GM23338 (cell line): ENCODE data around the gene RELCH. TPM values are rescaled to one million over a fixed set of nuclear protein-coding genes. Genes with fewer than 3 reads are reported as not detected.

ENCODE experiments used
- ATAC-seq: fragments of 200-7000 bp; cut with Tn5 transposase; 3 replicates; pipeline ENCODE4 v1.9.1; 2020
- DNase-seq: peaks from one replicate; pipeline ENCODE4 v3.0.0-alpha.2; 2015; ENCODE audit warnings: low spot score
- H2AFZ ChIP-seq: fragments of 200-600 bp; sonication (generic); 2 replicates; pipeline ENCODE4 v1.8.0; 2016; ENCODE audit warnings: antibody characterized with exemption, mild to moderate bottlenecking, moderate library complexity
- H3F3A ChIP-seq: fragments of 200-600 bp; sonication (generic); replicated peaks from 2 replicates; pipeline ENCODE4 v1.8.0; 2017; ENCODE audit warnings: antibody characterized with exemption, mixed run types, low read depth
- H3K27ac ChIP-seq: fragments of 200-600 bp; sonication (generic); 2 replicates; pipeline ENCODE4 v1.6.1; 2016; ENCODE audit warnings: low read depth
- H3K27me3 ChIP-seq: fragments of 200-600 bp; sonication (generic); 2 replicates; pipeline ENCODE4 v1.8.0; 2016; ENCODE audit warnings: mild to moderate bottlenecking, mixed run types, moderate library complexity; ENCODE audit not compliant: insufficient read depth
- H3K36me3 ChIP-seq: fragments of 200-600 bp; sonication (generic); 2 replicates; pipeline ENCODE4 v1.8.0; 2016; ENCODE audit warnings: mild to moderate bottlenecking; ENCODE audit not compliant: insufficient read depth
- H3K4me1 ChIP-seq: fragments of 200-600 bp; sonication (generic); 2 replicates; pipeline ENCODE4 v1.8.0; 2016; ENCODE audit warnings: mild to moderate bottlenecking, moderate library complexity; ENCODE audit not compliant: insufficient read depth
- H3K4me2 ChIP-seq: fragments of 200-600 bp; sonication (generic); 2 replicates; pipeline ENCODE4 v1.7.1; 2017; ENCODE audit warnings: mixed run types
- H3K4me3 ChIP-seq: fragments of 200-600 bp; sonication (generic); 2 replicates; pipeline ENCODE4 v1.6.1; 2016; ENCODE audit warnings: mixed run types
- H3K79me2 ChIP-seq: fragments of 200-600 bp; sonication (generic); replicated peaks from 2 replicates; pipeline ENCODE4 v1.8.0; 2017; ENCODE audit warnings: mild to moderate bottlenecking; ENCODE audit not compliant: insufficient read depth
- H3K9me2 ChIP-seq: fragments of 200-600 bp; sonication (generic); 2 replicates; pipeline ENCODE4 v1.8.0; 2017; ENCODE audit not compliant: insufficient read depth
- H4K20me1 ChIP-seq: fragments of 200-600 bp; sonication (generic); replicated peaks from 2 replicates; pipeline ENCODE4 v1.8.0; 2017; ENCODE audit warnings: mild to moderate bottlenecking; ENCODE audit not compliant: insufficient read depth
- H3K27ac Mint-ChIP-seq: 2 replicates; pipeline ENCODE4 v1.8.0; 2020; ENCODE audit warnings: inconsistent platforms, mild to moderate bottlenecking, moderate library complexity, mixed read lengths
- H3K27me3 Mint-ChIP-seq: 3 replicates; pipeline ENCODE4 v1.8.0; 2022; ENCODE audit warnings: low read depth, mild to moderate bottlenecking, moderate library complexity, mixed read lengths, inconsistent platforms; ENCODE audit not compliant: insufficient read depth, poor library complexity
- H3K36me3 Mint-ChIP-seq: 3 replicates; pipeline ENCODE4 v1.8.0; 2021; ENCODE audit warnings: low read depth, mild to moderate bottlenecking, inconsistent platforms, moderate library complexity, mixed read lengths
- H3K4me1 Mint-ChIP-seq: 3 replicates; pipeline ENCODE4 v1.8.0; 2020; ENCODE audit warnings: mild to moderate bottlenecking, inconsistent platforms, mixed read lengths
- H3K4me3 Mint-ChIP-seq: 3 replicates; pipeline ENCODE4 v1.8.0; 2021; ENCODE audit warnings: moderate library complexity, mild to moderate bottlenecking, inconsistent platforms, mixed read lengths
- H3K9me3 Mint-ChIP-seq: 3 replicates; pipeline ENCODE4 v1.8.0; 2020; ENCODE audit warnings: moderate library complexity, mild to moderate bottlenecking, inconsistent platforms, mixed read lengths
- CREB1 ChIP-seq: fragments of 250-450 bp; sonication (Bioruptor Pico); IDR thresholded peaks from 2 replicates; pipeline ENCODE4 v1.5.0; 2020; ENCODE audit warnings: low read depth, mild to moderate bottlenecking, moderate library complexity
- EZH2 ChIP-seq: fragments of 200-600 bp; sonication (generic); IDR thresholded peaks from one replicate; pipeline ENCODE4 v1.8.0; 2017; ENCODE audit warnings: antibody characterized with exemption, mild to moderate bottlenecking, low read depth; ENCODE audit not compliant: unreplicated experiment
- EZH2phosphoT487 ChIP-seq: fragments of 200-600 bp; sonication (generic); IDR thresholded peaks from one replicate; pipeline ENCODE4 v1.8.1; 2018; ENCODE audit warnings: antibody characterized with exemption; ENCODE audit not compliant: unreplicated experiment
- JUNB ChIP-seq: IDR thresholded peaks from one replicate; pipeline ENCODE4 v1.6.1; 2016; ENCODE audit warnings: antibody characterized with exemption; ENCODE audit not compliant: unreplicated experiment
- NANOG ChIP-seq: IDR thresholded peaks from 2 replicates; pipeline ENCODE4 v1.6.1; 2016; ENCODE audit warnings: antibody characterized with exemption, borderline replicate concordance
- POLR2AphosphoS5 ChIP-seq: IDR thresholded peaks from 2 replicates; pipeline ENCODE4 v1.6.1; 2016; ENCODE audit warnings: antibody characterized with exemption, low read depth
- STAT1 ChIP-seq: IDR thresholded peaks from one replicate; pipeline ENCODE4 v1.6.1; 2016; ENCODE audit warnings: antibody characterized with exemption; ENCODE audit not compliant: unreplicated experiment
- ZNF114 ChIP-seq: fragments of 250-450 bp; sonication (Bioruptor Pico); IDR thresholded peaks from 2 replicates; pipeline ENCODE4 v1.5.0; 2020; ENCODE audit warnings: mild to moderate bottlenecking, moderate library complexity
- ZNF331 ChIP-seq: fragments of 250-450 bp; sonication (Bioruptor Pico); IDR thresholded peaks from 2 replicates; pipeline ENCODE4 v1.5.0; 2020; ENCODE audit warnings: low read depth, mild to moderate bottlenecking, moderate library complexity
- polyA plus RNA-seq: library from polyadenylated mRNA; unstranded; fragments of >200 nt; fragmentation: Nextera tagmentation; extraction: Ambion mirVana; gene quantifications from 2 replicates; pipeline ENCODE4 v1.2.1, GENCODE V29; 2016
- total RNA-seq: library from RNA; depleted of rRNA; stranded (reverse); fragments of >200 nt; shearing (Covaris generic); gene quantifications from 2 replicates; pipeline ENCODE4 v1.2.3, GENCODE V29; 2014
- TF ChIP-seq, protein P1 (sequence below), 2 experiments: fragments of 200-600 bp in 1 of 2; sonication (generic) in 1 of 2; conservative IDR thresholded peaks; 2 replicates each; pipeline versions ENCODE4 v1.5.1 to v1.6.1; 2016 to 2017; ENCODE audit warnings: antibody characterized with exemption in 2 of 2, low read depth in 2 of 2, mild to moderate bottlenecking in 2 of 2, moderate library complexity in 1 of 2
- TF ChIP-seq, protein P2 (sequence below): IDR thresholded peaks from 2 replicates; pipeline ENCODE4 v1.6.1; 2016; ENCODE audit warnings: antibody characterized with exemption
- TF ChIP-seq, protein P3 (sequence below): IDR thresholded peaks from one replicate; pipeline ENCODE4 v1.6.1; 2018; ENCODE audit warnings: antibody characterized with exemption; ENCODE audit not compliant: unreplicated experiment
- TF ChIP-seq, protein P4 (sequence below): fragments of 250-450 bp; sonication (Bioruptor Pico); IDR thresholded peaks from 2 replicates; pipeline ENCODE4 v1.5.0; 2020; ENCODE audit warnings: mild to moderate bottlenecking, moderate library complexity

RELCH gene
- total and polyA plus RNA-seq, 2 experiments from 2014 or later = 8.8 to 56.4 TPM

DNA sequence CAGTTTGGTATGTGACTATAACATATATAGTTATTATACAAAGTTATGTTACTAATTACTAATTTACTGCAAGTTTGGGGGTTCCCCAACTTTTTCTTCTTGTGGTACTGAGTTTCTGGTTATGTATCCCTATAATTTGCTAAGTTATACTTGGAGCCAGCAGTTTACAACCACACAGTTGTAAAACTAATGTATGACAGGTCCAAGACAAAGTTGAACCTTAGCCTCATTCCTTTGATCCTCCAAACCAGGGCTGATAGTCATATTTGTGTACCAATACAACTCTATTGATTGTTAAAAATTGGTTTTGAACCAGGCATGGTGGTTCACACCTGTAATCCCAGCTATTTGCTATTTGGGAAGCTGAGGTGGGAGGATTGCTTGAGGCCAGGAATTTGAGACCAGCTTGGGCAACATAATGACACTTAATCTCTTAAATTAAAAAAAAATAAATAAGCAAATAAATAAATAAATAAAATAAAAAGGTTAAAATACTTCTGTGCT lies 24.3 kb downstream of the RELCH start:
- peaks cover 53% of the 10 kb centered on the region for H3K79me2 ChIP-seq
- H3K27me3 Mint-ChIP-seq = peaks cover 3% of the 10 kb centered on the region

More for the DNA sequence above, 24.3 kb downstream of the RELCH start:
- no peak for TF ChIP-seq NANOG
- TF ChIP-seq EZH2phosphoT487 = no peak
- TF ChIP-seq, protein P1, sequence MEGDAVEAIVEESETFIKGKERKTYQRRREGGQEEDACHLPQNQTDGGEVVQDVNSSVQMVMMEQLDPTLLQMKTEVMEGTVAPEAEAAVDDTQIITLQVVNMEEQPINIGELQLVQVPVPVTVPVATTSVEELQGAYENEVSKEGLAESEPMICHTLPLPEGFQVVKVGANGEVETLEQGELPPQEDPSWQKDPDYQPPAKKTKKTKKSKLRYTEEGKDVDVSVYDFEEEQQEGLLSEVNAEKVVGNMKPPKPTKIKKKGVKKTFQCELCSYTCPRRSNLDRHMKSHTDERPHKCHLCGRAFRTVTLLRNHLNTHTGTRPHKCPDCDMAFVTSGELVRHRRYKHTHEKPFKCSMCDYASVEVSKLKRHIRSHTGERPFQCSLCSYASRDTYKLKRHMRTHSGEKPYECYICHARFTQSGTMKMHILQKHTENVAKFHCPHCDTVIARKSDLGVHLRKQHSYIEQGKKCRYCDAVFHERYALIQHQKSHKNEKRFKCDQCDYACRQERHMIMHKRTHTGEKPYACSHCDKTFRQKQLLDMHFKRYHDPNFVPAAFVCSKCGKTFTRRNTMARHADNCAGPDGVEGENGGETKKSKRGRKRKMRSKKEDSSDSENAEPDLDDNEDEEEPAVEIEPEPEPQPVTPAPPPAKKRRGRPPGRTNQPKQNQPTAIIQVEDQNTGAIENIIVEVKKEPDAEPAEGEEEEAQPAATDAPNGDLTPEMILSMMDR (conservative IDR thresholded peaks at IDR 0.05; ENCODE audit: low read depth in 2 of 2) = no peak
- no peak for TF ChIP-seq CREB1 (CRISPR knock-in tag)
- TF ChIP-seq POLR2AphosphoS5 = no peak
- TF ChIP-seq STAT1 = no peak
- no peak for TF ChIP-seq ZNF331 (CRISPR knock-in tag)
- no peak for TF ChIP-seq JUNB
- no peak for TF ChIP-seq ZNF114 (CRISPR knock-in tag)
- no peak for TF ChIP-seq EZH2
- TF ChIP-seq, protein P2, sequence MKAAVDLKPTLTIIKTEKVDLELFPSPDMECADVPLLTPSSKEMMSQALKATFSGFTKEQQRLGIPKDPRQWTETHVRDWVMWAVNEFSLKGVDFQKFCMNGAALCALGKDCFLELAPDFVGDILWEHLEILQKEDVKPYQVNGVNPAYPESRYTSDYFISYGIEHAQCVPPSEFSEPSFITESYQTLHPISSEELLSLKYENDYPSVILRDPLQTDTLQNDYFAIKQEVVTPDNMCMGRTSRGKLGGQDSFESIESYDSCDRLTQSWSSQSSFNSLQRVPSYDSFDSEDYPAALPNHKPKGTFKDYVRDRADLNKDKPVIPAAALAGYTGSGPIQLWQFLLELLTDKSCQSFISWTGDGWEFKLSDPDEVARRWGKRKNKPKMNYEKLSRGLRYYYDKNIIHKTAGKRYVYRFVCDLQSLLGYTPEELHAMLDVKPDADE = no peak
- TF ChIP-seq, protein P3, sequence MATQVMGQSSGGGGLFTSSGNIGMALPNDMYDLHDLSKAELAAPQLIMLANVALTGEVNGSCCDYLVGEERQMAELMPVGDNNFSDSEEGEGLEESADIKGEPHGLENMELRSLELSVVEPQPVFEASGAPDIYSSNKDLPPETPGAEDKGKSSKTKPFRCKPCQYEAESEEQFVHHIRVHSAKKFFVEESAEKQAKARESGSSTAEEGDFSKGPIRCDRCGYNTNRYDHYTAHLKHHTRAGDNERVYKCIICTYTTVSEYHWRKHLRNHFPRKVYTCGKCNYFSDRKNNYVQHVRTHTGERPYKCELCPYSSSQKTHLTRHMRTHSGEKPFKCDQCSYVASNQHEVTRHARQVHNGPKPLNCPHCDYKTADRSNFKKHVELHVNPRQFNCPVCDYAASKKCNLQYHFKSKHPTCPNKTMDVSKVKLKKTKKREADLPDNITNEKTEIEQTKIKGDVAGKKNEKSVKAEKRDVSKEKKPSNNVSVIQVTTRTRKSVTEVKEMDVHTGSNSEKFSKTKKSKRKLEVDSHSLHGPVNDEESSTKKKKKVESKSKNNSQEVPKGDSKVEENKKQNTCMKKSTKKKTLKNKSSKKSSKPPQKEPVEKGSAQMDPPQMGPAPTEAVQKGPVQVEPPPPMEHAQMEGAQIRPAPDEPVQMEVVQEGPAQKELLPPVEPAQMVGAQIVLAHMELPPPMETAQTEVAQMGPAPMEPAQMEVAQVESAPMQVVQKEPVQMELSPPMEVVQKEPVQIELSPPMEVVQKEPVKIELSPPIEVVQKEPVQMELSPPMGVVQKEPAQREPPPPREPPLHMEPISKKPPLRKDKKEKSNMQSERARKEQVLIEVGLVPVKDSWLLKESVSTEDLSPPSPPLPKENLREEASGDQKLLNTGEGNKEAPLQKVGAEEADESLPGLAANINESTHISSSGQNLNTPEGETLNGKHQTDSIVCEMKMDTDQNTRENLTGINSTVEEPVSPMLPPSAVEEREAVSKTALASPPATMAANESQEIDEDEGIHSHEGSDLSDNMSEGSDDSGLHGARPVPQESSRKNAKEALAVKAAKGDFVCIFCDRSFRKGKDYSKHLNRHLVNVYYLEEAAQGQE = no peak
- TF ChIP-seq, protein P4, sequence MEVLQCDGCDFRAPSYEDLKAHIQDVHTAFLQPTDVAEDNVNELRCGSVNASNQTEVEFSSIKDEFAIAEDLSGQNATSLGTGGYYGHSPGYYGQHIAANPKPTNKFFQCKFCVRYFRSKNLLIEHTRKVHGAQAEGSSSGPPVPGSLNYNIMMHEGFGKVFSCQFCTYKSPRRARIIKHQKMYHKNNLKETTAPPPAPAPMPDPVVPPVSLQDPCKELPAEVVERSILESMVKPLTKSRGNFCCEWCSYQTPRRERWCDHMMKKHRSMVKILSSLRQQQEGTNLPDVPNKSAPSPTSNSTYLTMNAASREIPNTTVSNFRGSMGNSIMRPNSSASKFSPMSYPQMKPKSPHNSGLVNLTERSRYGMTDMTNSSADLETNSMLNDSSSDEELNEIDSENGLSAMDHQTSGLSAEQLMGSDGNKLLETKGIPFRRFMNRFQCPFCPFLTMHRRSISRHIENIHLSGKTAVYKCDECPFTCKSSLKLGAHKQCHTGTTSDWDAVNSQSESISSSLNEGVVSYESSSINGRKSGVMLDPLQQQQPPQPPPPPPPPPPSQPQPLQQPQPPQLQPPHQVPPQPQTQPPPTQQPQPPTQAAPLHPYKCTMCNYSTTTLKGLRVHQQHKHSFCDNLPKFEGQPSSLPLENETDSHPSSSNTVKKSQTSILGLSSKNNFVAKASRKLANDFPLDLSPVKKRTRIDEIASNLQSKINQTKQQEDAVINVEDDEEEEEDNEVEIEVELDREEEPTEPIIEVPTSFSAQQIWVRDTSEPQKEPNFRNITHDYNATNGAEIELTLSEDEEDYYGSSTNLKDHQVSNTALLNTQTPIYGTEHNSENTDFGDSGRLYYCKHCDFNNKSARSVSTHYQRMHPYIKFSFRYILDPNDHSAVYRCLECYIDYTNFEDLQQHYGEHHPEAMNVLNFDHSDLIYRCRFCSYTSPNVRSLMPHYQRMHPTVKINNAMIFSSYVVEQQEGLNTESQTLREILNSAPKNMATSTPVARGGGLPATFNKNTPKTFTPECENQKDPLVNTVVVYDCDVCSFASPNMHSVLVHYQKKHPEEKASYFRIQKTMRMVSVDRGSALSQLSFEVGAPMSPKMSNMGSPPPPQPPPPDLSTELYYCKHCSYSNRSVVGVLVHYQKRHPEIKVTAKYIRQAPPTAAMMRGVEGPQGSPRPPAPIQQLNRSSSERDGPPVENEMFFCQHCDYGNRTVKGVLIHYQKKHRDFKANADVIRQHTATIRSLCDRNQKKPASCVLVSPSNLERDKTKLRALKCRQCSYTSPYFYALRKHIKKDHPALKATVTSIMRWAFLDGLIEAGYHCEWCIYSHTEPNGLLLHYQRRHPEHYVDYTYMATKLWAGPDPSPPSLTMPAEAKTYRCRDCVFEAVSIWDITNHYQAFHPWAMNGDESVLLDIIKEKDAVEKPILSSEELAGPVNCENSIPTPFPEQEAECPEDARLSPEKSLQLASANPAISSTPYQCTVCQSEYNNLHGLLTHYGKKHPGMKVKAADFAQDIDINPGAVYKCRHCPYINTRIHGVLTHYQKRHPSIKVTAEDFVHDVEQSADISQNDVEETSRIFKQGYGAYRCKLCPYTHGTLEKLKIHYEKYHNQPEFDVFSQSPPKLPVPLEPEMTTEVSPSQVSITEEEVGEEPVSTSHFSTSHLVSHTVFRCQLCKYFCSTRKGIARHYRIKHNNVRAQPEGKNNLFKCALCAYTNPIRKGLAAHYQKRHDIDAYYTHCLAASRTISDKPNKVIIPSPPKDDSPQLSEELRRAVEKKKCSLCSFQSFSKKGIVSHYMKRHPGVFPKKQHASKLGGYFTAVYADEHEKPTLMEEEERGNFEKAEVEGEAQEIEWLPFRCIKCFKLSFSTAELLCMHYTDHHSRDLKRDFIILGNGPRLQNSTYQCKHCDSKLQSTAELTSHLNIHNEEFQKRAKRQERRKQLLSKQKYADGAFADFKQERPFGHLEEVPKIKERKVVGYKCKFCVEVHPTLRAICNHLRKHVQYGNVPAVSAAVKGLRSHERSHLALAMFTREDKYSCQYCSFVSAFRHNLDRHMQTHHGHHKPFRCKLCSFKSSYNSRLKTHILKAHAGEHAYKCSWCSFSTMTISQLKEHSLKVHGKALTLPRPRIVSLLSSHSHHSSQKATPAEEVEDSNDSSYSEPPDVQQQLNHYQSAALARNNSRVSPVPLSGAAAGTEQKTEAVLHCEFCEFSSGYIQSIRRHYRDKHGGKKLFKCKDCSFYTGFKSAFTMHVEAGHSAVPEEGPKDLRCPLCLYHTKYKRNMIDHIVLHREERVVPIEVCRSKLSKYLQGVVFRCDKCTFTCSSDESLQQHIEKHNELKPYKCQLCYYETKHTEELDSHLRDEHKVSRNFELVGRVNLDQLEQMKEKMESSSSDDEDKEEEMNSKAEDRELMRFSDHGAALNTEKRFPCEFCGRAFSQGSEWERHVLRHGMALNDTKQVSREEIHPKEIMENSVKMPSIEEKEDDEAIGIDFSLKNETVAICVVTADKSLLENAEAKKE = no peak
- H3K9me2 ChIP-seq = no peaks in the 10 kb centered on the region
- Mint-ChIP-seq H3K36me3 (peaks cover 6% of the 10 kb centered on the region; the same call in 2 of the 3 replicates), H3K9me3 (no peaks in the 10 kb centered on the region), H3K4me1 (peaks cover 4% of the 10 kb centered on the region; the same call in 1 of the 3 replicates), H3K27ac (no peak overlapping the region), H3K4me3 (no peak overlapping the region)
- H3K27me3 ChIP-seq = no peaks in the 10 kb centered on the region
- no peaks in the 10 kb centered on the region for H3F3A ChIP-seq
- no peaks in the 10 kb centered on the region for H3K4me1 ChIP-seq
- no peak overlapping the region for H3K4me2 ChIP-seq
- DNase-seq (no peak), ATAC-seq (no peak)
- no peak overlapping the region for H2AFZ ChIP-seq
- no peaks in the 10 kb centered on the region; the same call in 1 of the 2 replicates for H4K20me1 ChIP-seq
- H3K27ac ChIP-seq = no peak overlapping the region
- H3K36me3 ChIP-seq = no peaks in the 10 kb centered on the region
- no peak overlapping the region for H3K4me3 ChIP-seq
